ENCODE results near the gene RAPGEF2. TPM values are rescaled to one million over a fixed set of nuclear protein-coding genes. Genes with fewer than 3 reads are reported as not detected.

Gene RAPGEF2
- total and polyA plus RNA-seq, 7 experiments from 2014 or later, result 0.72 to 35.2 (median 20.7) TPM

- peaks cover 6 to 57% (median 28%) of the 10 kb centered on the region in 7 donors for H3K4me1 Mint-ChIP-seq
- peaks cover 0 to 8% (median 0%) of the 10 kb centered on the region in 5 donors for H3K27me3 Mint-ChIP-seq
- no peaks in the 10 kb centered on the region for H3K9me3 Mint-ChIP-seq
- no peaks in the 10 kb centered on the region for H3K36me3 ChIP-seq (ENCODE audit: control insufficient read depth in 2 of 3, insufficient read depth in 3 of 3, low read length in 3 of 3)
- H3K36me3 Mint-ChIP-seq, result no peaks in the 10 kb centered on the region
- CTCF ChIA-PET, result interaction anchor here (1.0 to 2.1 kb wide), 2 partner anchors 12 to 315 kb away, joined by 3 to 7 read pairs; no protein-coding TSS in a partner anchor
- DNase-seq, result no peak
- H3K27ac ChIP-seq (ENCODE audit: low read depth, low read length), result no peak overlapping the region
- POLR2A ChIA-PET, result no interaction called here
- no peak overlapping the region for H3K4me3 Mint-ChIP-seq
- no peak overlapping the region for H3K27ac Mint-ChIP-seq
- ATAC-seq, result no peak
- no peak overlapping the region for H3K4me3 ChIP-seq (ENCODE audit: low read length)
- no peaks in the 10 kb centered on the region for H3K27me3 ChIP-seq (ENCODE audit: control insufficient read depth in 2 of 2, insufficient read depth in 2 of 2, low read length in 2 of 2)
- H3K4me1 ChIP-seq (ENCODE audit: control insufficient read depth in 2 of 2, insufficient read depth in 2 of 2, low read length in 2 of 2), result peaks cover 0 to 4% of the 10 kb centered on the region in 2 donors
- intact Hi-C loops (cut with micrococcal nuclease), result loop anchor here (2.0 to 10.0 kb wide), 3 partner anchors 29 to 405 kb away; partner anchors contain the start of gene FNIP2 (in 1 of the 2)
- H3K9me3 ChIP-seq (ENCODE audit: control insufficient read depth in 2 of 3, low read length in 3 of 3), result no peaks in the 10 kb centered on the region
Observed at GRCh38 chr4:159173886-159174285, 71.0 kb downstream of the RAPGEF2 start.

GRCh38 chr4:159174645-159175084 lies 71.8 kb downstream of the RAPGEF2 start:
- ChIA-PET CTCF (no interaction called here), POLR2A (no interaction called here)
- no peak overlapping the region for H3K27ac Mint-ChIP-seq
- H3K9me3 ChIP-seq (ENCODE audit: control insufficient read depth in 2 of 3, low read length in 3 of 3), result no peaks in the 10 kb centered on the region
- no peaks in the 10 kb centered on the region for H3K27me3 ChIP-seq (ENCODE audit: control insufficient read depth in 2 of 2, insufficient read depth in 2 of 2, low read length in 2 of 2)
- no peak overlapping the region for H3K4me3 Mint-ChIP-seq
- H3K27ac ChIP-seq (ENCODE audit: low read depth, low read length), result no peak overlapping the region
- intact Hi-C loops (cut with micrococcal nuclease), result loop anchor here (1.0 to 10.0 kb wide), 10 partner anchors 28 to 921 kb away; partner anchors contain the start of genes C4orf46 (in 1 of the 2), FNIP2 (in 1 of the 2) and RAPGEF2 (in 1 of the 2)
- H3K36me3 Mint-ChIP-seq, result no peaks in the 10 kb centered on the region
- DNase-seq, result no peak
- peaks cover 9 to 63% (median 32%) of the 10 kb centered on the region in 7 donors for H3K4me1 Mint-ChIP-seq
- peaks cover 0 to 4% of the 10 kb centered on the region in 2 donors for H3K4me1 ChIP-seq (ENCODE audit: control insufficient read depth in 2 of 2, insufficient read depth in 2 of 2, low read length in 2 of 2)
- H3K9me3 Mint-ChIP-seq, result no peaks in the 10 kb centered on the region
- H3K4me3 ChIP-seq (ENCODE audit: low read length), result no peak overlapping the region
- H3K36me3 ChIP-seq (ENCODE audit: control insufficient read depth in 2 of 3, insufficient read depth in 3 of 3, low read length in 3 of 3), result no peaks in the 10 kb centered on the region
- H3K27me3 Mint-ChIP-seq, result peaks cover 0 to 8% (median 0%) of the 10 kb centered on the region in 5 donors
- no peak for ATAC-seq

GRCh38 chr4:159175085-159175988 lies 72.5 kb downstream of the RAPGEF2 start:
- ChIA-PET CTCF (no interaction called here), POLR2A (no interaction called here)
- H3K36me3 ChIP-seq (ENCODE audit: control insufficient read depth in 2 of 3, insufficient read depth in 3 of 3, low read length in 3 of 3), result no peaks in the 10 kb centered on the region
- H3K9me3 ChIP-seq (ENCODE audit: control insufficient read depth in 2 of 3, low read length in 3 of 3), result no peaks in the 10 kb centered on the region
- Mint-ChIP-seq H3K27ac (peak overlapping the region in 2 of 9 donors; percentile 6 to 76), H3K27me3 (peaks cover 0 to 8% (median 0%) of the 10 kb centered on the region in 5 donors), H3K9me3 (no peaks in the 10 kb centered on the region), H3K4me3 (peak overlapping the region in 3 of 10 donors; percentile 0 to 45 (median 24)), H3K36me3 (no peaks in the 10 kb centered on the region), H3K4me1 (peaks cover 13 to 63% (median 31%) of the 10 kb centered on the region in 7 donors)
- DNase-seq (peak; percentile 9 to 76 (median 69)), ATAC-seq (peak; percentile 91)
- no peaks in the 10 kb centered on the region for H3K27me3 ChIP-seq (ENCODE audit: control insufficient read depth in 2 of 2, insufficient read depth in 2 of 2, low read length in 2 of 2)
- peaks cover 0 to 4% of the 10 kb centered on the region in 2 donors for H3K4me1 ChIP-seq (ENCODE audit: control insufficient read depth in 2 of 2, insufficient read depth in 2 of 2, low read length in 2 of 2)
- no peak overlapping the region for H3K27ac ChIP-seq (ENCODE audit: low read depth, low read length)
- H3K4me3 ChIP-seq (ENCODE audit: low read length), result no peak overlapping the region
- intact Hi-C loops (cut with micrococcal nuclease), result loop anchor here (1.0 to 10.0 kb wide), 10 partner anchors 27 to 922 kb away; partner anchors contain the start of genes C4orf46 (in 1 of the 2), FNIP2 (in 1 of the 2) and RAPGEF2 (in 1 of the 2)

GRCh38 chr4:159175989-159176375 lies 73.1 kb downstream of the RAPGEF2 start:
- Mint-ChIP-seq H3K27me3 (peaks cover 0 to 8% (median 0%) of the 10 kb centered on the region in 5 donors), H3K36me3 (no peaks in the 10 kb centered on the region), H3K9me3 (no peaks in the 10 kb centered on the region), H3K4me1 (peaks cover 13 to 59% (median 31%) of the 10 kb centered on the region in 7 donors), H3K4me3 (peak overlapping the region in 1 of 10 donors; percentile 45), H3K27ac (peak overlapping the region in 1 of 9 donors; percentile 15)
- H3K27me3 ChIP-seq (ENCODE audit: control insufficient read depth in 2 of 2, insufficient read depth in 2 of 2, low read length in 2 of 2), result no peaks in the 10 kb centered on the region
- H3K9me3 ChIP-seq (ENCODE audit: control insufficient read depth in 2 of 3, low read length in 3 of 3), result no peaks in the 10 kb centered on the region
- no peak overlapping the region for H3K27ac ChIP-seq (ENCODE audit: low read depth, low read length)
- no peak for ATAC-seq
- POLR2A ChIA-PET, result no interaction called here
- no peaks in the 10 kb centered on the region for H3K36me3 ChIP-seq (ENCODE audit: control insufficient read depth in 2 of 3, insufficient read depth in 3 of 3, low read length in 3 of 3)
- H3K4me3 ChIP-seq (ENCODE audit: low read length), result no peak overlapping the region
- peaks cover 0 to 4% of the 10 kb centered on the region in 2 donors for H3K4me1 ChIP-seq (ENCODE audit: control insufficient read depth in 2 of 2, insufficient read depth in 2 of 2, low read length in 2 of 2)
- CTCF ChIA-PET, result no interaction called here
- intact Hi-C loops (cut with micrococcal nuclease), result loop anchor here (1.0 to 10.0 kb wide), 10 partner anchors 27 to 923 kb away; partner anchors contain the start of genes C4orf46 (in 1 of the 2), FNIP2 (in 1 of the 2) and RAPGEF2 (in 1 of the 2)
- no peak for DNase-seq

GRCh38 chr4:159177265-159178150 lies 74.6 kb downstream of the RAPGEF2 start:
- H3K27me3 Mint-ChIP-seq, result peaks cover 0 to 8% (median 0%) of the 10 kb centered on the region in 5 donors
- H3K27ac Mint-ChIP-seq, result no peak overlapping the region
- peaks cover 10 to 46% (median 25%) of the 10 kb centered on the region in 7 donors for H3K4me1 Mint-ChIP-seq
- CTCF ChIA-PET, result interaction anchor here (0.6 to 1.0 kb wide), 2 partner anchors 19 to 72 kb away, joined by 3 read pairs; no protein-coding TSS in a partner anchor
- H3K36me3 Mint-ChIP-seq, result no peaks in the 10 kb centered on the region
- Histone ChIP-seq H3K27me3 (ENCODE audit: control insufficient read depth in 2 of 2, insufficient read depth in 2 of 2, low read length in 2 of 2) (no peaks in the 10 kb centered on the region), H3K27ac (ENCODE audit: low read depth, low read length) (no peak overlapping the region), H3K9me3 (ENCODE audit: control insufficient read depth in 2 of 3, low read length in 3 of 3) (no peaks in the 10 kb centered on the region), H3K36me3 (ENCODE audit: control insufficient read depth in 2 of 3, insufficient read depth in 3 of 3, low read length in 3 of 3) (no peaks in the 10 kb centered on the region), H3K4me1 (ENCODE audit: control insufficient read depth in 2 of 2, insufficient read depth in 2 of 2, low read length in 2 of 2) (no peaks in the 10 kb centered on the region), H3K4me3 (ENCODE audit: low read length) (no peak overlapping the region)
- intact Hi-C loops (cut with micrococcal nuclease), result loop anchor here in 1 of 2 donors (10.0 kb wide), 1 partner anchor 133 kb away; no protein-coding TSS in a partner anchor
- POLR2A ChIA-PET, result no interaction called here
- DNase-seq, result no peak
- ATAC-seq, result no peak
- no peaks in the 10 kb centered on the region for H3K9me3 Mint-ChIP-seq
- no peak overlapping the region for H3K4me3 Mint-ChIP-seq

GRCh38 chr4:159178151-159178546 lies 75.3 kb downstream of the RAPGEF2 start:
- Mint-ChIP-seq H3K27me3 (peaks cover 0 to 8% (median 0%) of the 10 kb centered on the region in 5 donors), H3K4me3 (no peak overlapping the region), H3K36me3 (peaks cover 0 to 1% (median 0%) of the 10 kb centered on the region in 5 donors), H3K27ac (no peak overlapping the region), H3K9me3 (no peaks in the 10 kb centered on the region), H3K4me1 (peaks cover 9 to 45% (median 21%) of the 10 kb centered on the region in 7 donors)
- H3K27ac ChIP-seq (ENCODE audit: low read depth, low read length), result no peak overlapping the region
- no peaks in the 10 kb centered on the region for H3K9me3 ChIP-seq (ENCODE audit: control insufficient read depth in 2 of 3, low read length in 3 of 3)
- POLR2A ChIA-PET, result no interaction called here
- CTCF ChIA-PET, result no interaction called here
- no peak overlapping the region for H3K4me3 ChIP-seq (ENCODE audit: low read length)
- no peaks in the 10 kb centered on the region for H3K36me3 ChIP-seq (ENCODE audit: control insufficient read depth in 2 of 3, insufficient read depth in 3 of 3, low read length in 3 of 3)
- ATAC-seq (peak; percentile 57), DNase-seq (no peak)
- H3K4me1 ChIP-seq (ENCODE audit: control insufficient read depth in 2 of 2, insufficient read depth in 2 of 2, low read length in 2 of 2), result no peaks in the 10 kb centered on the region
- intact Hi-C loops (cut with micrococcal nuclease), result loop anchor here in 1 of 2 donors (10.0 kb wide), 1 partner anchor 133 kb away; no protein-coding TSS in a partner anchor
- no peaks in the 10 kb centered on the region for H3K27me3 ChIP-seq (ENCODE audit: control insufficient read depth in 2 of 2, insufficient read depth in 2 of 2, low read length in 2 of 2)
